GM12872 (cell line): ENCODE data around the gene ATP7A.

Source experiments
- CTCF ChIP-seq: IDR thresholded peaks from 3 replicates; pipeline ENCODE4 v1.5.1; 2011; ENCODE audit warnings: low read depth, mild to moderate bottlenecking, low read length, moderate library complexity; ENCODE audit not compliant: insufficient read depth

ATP7A gene

GRCh38 chrX:77952173-77952572 is 41.7 kb downstream of the ATP7A start:
- no peak for TF ChIP-seq CTCF

GRCh38 chrX:77953302-77953701 is 42.8 kb downstream of the ATP7A start:
- no peak for TF ChIP-seq CTCF

GRCh38 chrX:77953708-77954107 is 43.2 kb downstream of the ATP7A start:
- no peak for TF ChIP-seq CTCF

- no peak for TF ChIP-seq CTCF
Observed at GRCh38 chrX:77960567-77960966, 50.1 kb downstream of the ATP7A start.

GRCh38 chrX:77961063-77961462 is 50.6 kb downstream of the ATP7A start:
- TF ChIP-seq CTCF = no peak

- no peak for TF ChIP-seq CTCF
Observed at GRCh38 chrX:77962068-77962902, 51.8 kb downstream of the ATP7A start.

- TF ChIP-seq CTCF = no peak
Observed at GRCh38 chrX:77966361-77966760, 55.9 kb downstream of the ATP7A start.

- no peak for TF ChIP-seq CTCF
Observed at GRCh38 chrX:77967631-77968030, 57.1 kb downstream of the ATP7A start.
